OCI-M2 (cell line): ENCODE data around the gene SPCS3.
"Not testable (repeated sequence)": the region's sequence is repeated elsewhere in the genome, so short reads cannot be mapped to it uniquely, and the experiment has no call there.

ENCODE experiments used
- DNase-seq: peaks from one replicate; lab custom pipeline; 2025; ENCODE audit not compliant: unreplicated experiment; lab: John Stamatoyannopoulos, UW

Gene SPCS3

GRCh38 chr4:176302283-176303275 is 17.2 kb upstream of the SPCS3 start:
- no peak for DNase-seq

- no peak for DNase-seq
Measured at GRCh38 chr4:176303938-176304337, 15.8 kb upstream of the SPCS3 start.

- DNase-seq: no peak
Measured at GRCh38 chr4:176306837-176307665, 12.7 kb upstream of the SPCS3 start.

- DNase-seq: no peak
Measured at GRCh38 chr4:176307666-176307930, 12.2 kb upstream of the SPCS3 start.

- no peak for DNase-seq
Measured at GRCh38 chr4:176308441-176308840, 11.3 kb upstream of the SPCS3 start.

- no peak for DNase-seq
Measured at GRCh38 chr4:176309046-176309445, 10.7 kb upstream of the SPCS3 start.

GRCh38 chr4:176309772-176310171 is 10.0 kb upstream of the SPCS3 start:
- no peak for DNase-seq

- DNase-seq: no peak
Measured at GRCh38 chr4:176313596-176314336, 6.0 kb upstream of the SPCS3 start.

- DNase-seq: no peak
Measured at GRCh38 chr4:176319151-176319703, 539 bp upstream of the SPCS3 start.

- no peak for DNase-seq
Measured at GRCh38 chr4:176320340-176320975, 692 bp downstream of the SPCS3 start.

GRCh38 chr4:176320976-176321361 is 1.2 kb downstream of the SPCS3 start:
- no peak for DNase-seq

GRCh38 chr4:176321589-176321988 is 1.8 kb downstream of the SPCS3 start:
- DNase-seq: no peak

- no peak for DNase-seq
Measured at GRCh38 chr4:176323511-176324160, 3.9 kb downstream of the SPCS3 start.

- DNase-seq: not testable (repeated sequence)
Measured at GRCh38 chr4:176324876-176325275, 5.1 kb downstream of the SPCS3 start.

GRCh38 chr4:176333076-176333475 is 13.3 kb downstream of the SPCS3 start:
- no peak for DNase-seq

- DNase-seq: no peak
Measured at GRCh38 chr4:176334066-176334465, 14.3 kb downstream of the SPCS3 start.

- no peak for DNase-seq
Measured at GRCh38 chr4:176335421-176335820, 15.7 kb downstream of the SPCS3 start.

- DNase-seq: no peak
Measured at GRCh38 chr4:176339936-176340761, 20.4 kb downstream of the SPCS3 start.
